Fibroblast of villous mesenchyme (primary cell): ENCODE results near the gene TELO2. TPM values are rescaled to one million over a fixed set of nuclear protein-coding genes. Genes with fewer than 3 reads are reported as not detected.
A peak's percentile ranks its signal among the peaks of the same experiment; 100 is the strongest.

Experiments used
- DNase-seq: peaks from one replicate; pipeline ENCODE4 v3.0.0-alpha.2; 2010; ENCODE audit warnings: low read depth
- H3K4me3 ChIP-seq: 2 replicates; pipeline ENCODE4 v1.5.1; 2011; ENCODE audit warnings: low read depth, mild to moderate bottlenecking, low read length
- CTCF ChIP-seq: IDR thresholded peaks from 2 replicates; pipeline ENCODE4 v1.5.1; 2012; ENCODE audit warnings: low read depth, mild to moderate bottlenecking, low read length; ENCODE audit not compliant: insufficient read depth
- total RNA-seq: library from RNA; depleted of rRNA; stranded (reverse); fragments of >200 nt; gene quantifications from 2 replicates; pipeline ENCODE4 v1.2.3, GENCODE V29; 2012

The TELO2 gene
- 21.6 and 22.2 TPM in 2 replicates for total RNA-seq

- peak; percentile 79 for DNase-seq
- no peak for TF ChIP-seq CTCF
- peak within 1 kb of the TSS; percentile 83 for H3K4me3 ChIP-seq
These were observed at the start of gene TELO2 for GRCh38 chr16:1492923-1493745. TELO2 (plus strand) TSS chr16:1493360; CDS start chr16:1494282, 922 bp downstream.

- no peak for TF ChIP-seq CTCF
- DNase-seq, result no peak
- H3K4me3 ChIP-seq, result no peak overlapping the region
These were observed 49.7 kb upstream of the TELO2 start for GRCh38 chr16:1443403-1443973.

DNA sequence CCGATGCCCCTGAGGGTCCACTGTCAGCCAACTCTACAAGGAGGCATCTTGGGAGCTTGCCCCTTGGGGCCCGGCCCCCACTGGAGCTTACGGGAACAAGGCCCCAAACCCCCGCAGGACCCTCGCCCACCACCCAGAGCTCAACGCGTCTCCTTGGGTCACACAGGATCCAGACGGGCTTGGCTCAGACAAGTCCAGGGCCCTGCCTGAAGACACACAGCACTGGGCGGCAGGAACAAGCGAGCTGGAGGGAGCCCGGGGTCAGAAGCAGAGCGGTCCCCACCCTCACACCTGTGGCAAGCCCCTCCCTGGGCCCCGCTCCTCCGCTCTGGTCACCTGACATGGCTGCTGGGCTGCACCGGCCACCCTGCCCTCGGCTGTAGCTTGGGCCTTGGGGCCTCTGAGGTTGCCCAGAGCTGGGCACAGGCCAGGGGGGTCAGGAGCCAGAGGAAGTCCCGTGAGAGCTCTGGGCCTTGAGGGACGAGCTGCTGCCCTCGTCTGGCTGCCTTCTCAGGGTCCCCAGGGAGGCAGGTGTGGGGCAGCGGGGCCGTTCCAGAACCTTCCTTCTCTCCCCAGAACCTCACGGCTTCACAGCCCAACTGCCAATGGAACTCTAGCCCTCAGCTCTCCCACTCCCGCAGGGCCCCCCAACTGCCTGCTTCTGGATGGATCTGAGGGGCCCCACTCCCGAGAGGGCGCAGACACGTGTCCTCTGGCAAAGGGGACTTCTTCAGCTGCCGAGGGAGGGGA is 49.0 kb upstream of the TELO2 start, which contains the start of gene CCDC154:
TSS of gene CCDC154 (minus strand) at position 577 of the 750 bp plus-strand sequence. CDS start at position 343, 234 bp downstream.
- TF ChIP-seq CTCF, result no peak
- no peak within 1 kb of the TSS for H3K4me3 ChIP-seq
- DNase-seq, result no peak

DNA sequence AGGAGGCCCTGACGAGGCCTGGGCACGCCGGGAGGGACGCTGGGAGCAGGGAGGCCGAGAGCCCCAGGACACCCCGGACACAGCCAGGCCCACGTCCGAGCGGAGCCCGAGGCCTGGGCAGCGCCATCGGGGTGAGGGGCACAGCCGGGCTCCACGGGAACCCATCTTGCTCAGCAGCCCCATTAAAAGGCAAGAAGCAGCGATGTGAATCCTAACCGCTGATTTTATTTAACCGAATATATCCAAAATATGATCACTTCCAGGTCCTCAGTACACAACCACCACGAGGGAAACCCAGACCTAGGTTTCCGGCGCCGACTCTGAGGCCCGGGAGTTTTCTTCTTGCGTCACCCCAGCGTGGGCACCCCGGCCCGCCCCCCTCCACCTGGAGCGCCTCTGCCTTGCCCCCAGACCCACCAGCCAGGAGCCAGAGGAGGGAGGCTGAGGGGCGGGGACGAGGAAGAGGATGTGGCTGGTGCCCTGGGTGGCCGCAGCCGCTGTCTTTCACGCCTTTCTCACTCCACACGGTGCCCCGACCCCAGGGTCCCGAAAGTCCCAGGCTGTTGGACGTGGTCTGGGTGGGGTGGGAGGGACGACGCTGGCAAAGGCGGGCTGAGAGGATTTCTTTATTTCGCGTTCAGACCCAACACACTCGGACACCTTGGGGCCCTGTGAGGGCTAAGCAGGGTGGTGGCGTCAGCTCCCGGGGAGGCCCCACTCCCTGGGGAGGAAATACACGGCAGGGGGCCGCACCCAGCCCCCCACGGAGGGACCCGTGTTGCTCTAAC is 48.2 kb upstream of the TELO2 start:
- DNase-seq, result no peak
- H3K4me3 ChIP-seq, result no peak overlapping the region
- no peak for TF ChIP-seq CTCF

DNA sequence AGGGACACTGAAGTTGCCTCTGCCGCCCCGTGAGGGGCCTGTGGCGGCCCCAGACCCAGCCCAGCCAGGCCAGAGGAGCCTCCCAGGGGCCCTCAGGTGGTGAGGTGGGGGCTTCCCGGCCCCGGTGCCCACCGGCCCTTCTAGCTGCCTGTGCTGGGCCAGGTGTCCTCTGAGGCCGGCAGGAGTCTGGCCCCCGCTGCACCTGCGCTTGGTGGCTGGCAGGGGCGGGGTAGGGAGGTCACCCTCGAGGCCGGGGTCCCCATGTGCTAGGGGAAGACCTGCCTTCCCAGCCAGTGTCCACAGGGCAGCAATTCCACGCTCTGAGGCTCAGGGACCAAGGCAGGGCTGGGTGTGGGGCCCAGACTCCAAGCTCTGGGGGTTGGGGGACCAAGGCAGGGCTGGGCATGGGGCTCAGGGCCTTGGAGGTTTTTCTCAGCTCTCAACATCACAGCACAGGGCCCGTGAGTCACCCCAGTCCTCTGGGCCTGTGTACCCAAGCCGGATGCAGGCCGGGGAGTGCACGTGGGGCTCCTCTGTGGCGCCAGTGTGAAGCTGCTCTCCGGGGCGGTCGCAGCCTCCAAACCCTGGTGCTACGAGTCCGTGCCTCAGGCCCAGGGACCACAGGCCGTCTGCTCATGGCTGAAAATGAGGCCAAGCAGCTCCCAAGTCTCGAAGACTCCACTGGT is 47.5 kb upstream of the TELO2 start:
- H3K4me3 ChIP-seq, result no peak overlapping the region
- no peak for DNase-seq
- TF ChIP-seq CTCF, result no peak
